SK-N-SH treated with all-trans-retinoic acid at 6 μM for 48 hours (cell line): ENCODE data around the gene ACOXL.
"Not testable (repeated sequence)": the region's sequence is repeated elsewhere in the genome, so short reads cannot be mapped to it uniquely, and the experiment has no call there.

Experiments used
- OSR1 ChIP-seq: fragments of 250-450 bp; sonication (Bioruptor Pico); IDR thresholded peaks from 2 replicates; pipeline ENCODE4 v1.8.0; 2022; ENCODE audit warnings: moderate library complexity, mild to moderate bottlenecking, inconsistent platforms
- RARB ChIP-seq: fragments of 250-450 bp; sonication (Bioruptor Pico); IDR thresholded peaks from 2 replicates; pipeline ENCODE4 v1.8.0; 2021; ENCODE audit warnings: mild to moderate bottlenecking, moderate library complexity
- ZFP3 ChIP-seq: fragments of 250-450 bp; sonication (Bioruptor Pico); IDR thresholded peaks from 2 replicates; pipeline ENCODE4 v1.5.0; 2020; ENCODE audit warnings: mild to moderate bottlenecking, moderate library complexity

DNA sequence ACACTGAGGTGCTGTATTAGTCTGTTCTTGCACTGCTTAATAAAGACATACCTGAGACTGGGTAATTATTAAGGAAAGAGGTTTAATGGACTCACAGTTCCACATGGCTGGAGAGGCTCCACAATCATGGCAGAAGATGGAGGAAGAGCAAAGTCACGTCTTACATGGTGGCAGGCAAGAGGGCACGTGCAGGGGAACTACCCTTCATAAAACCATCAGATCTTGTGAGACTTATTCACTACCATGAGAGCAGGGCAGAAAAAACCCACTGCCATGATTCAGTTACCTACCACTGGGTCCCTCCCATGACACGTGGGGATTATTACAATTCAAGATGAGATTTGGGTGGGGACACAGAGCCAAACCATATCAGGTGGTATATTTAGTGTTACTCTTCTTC lies 229.3 kb downstream of the ACOXL start:
- TF ChIP-seq OSR1, RARB, ZFP3: not testable (repeated sequence)
